ENCODE data around the gene PSMB4. TPM values are rescaled to one million over a fixed set of nuclear protein-coding genes. Genes with fewer than 3 reads are reported as not detected.

The PSMB4 gene
- total RNA-seq, 1 donor from 2014 or later = 322 TPM

DNA sequence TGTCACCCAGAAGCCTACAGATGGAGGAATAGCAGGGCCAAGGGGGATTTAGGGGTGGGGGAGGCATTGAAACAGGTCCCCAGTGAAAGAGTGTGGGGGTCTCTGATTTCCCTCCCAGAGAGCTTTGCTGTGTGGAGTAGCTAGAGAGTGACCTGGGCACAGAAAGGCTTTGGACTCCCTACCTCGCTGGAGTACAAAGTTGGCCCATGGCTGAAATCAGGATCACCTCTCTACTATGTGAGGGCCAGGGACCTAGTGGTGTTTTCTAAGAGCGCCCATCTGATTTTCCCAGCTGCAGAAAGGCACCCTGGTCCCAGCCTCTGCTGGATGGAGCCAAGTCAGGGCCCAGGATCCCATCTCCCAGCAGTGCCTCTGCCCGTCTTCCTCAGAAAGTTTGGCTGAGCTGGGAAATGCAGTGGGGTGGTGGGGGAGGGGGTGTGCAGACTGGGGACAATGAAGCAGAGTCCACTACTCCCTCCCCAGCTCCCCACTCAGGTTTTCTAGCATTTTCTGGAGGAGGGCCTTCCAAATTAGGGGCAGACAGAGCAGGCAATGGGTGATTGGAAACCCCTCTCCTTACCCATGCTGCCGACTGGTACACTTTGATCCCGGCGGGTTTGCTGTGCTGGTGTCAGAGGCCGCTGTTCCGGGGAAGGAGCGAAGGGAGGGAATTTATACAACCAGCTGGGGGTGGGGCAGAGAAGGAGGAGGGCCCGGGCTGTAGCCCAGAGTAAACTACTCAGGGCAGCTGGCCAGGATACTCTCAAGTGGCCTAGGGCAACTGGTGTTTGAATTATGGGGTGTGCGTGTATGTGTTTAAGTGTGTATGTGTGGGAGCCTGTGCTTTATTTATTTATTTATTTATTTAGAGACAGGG is 27.1 kb upstream of the PSMB4 start, which contains the start of gene SELENBP1:
Gene SELENBP1, minus strand, starts transcription at position 648 of the 877 bp plus-strand sequence. Its CDS starts 64 bp downstream, at position 584.
- Mint-ChIP-seq H3K9me3 (ENCODE audit: unreplicated experiment) (no peaks in the 10 kb centered on the region), H3K27me3 (ENCODE audit: unreplicated experiment) (peaks cover 8% of the 10 kb centered on the region), H3K4me1 (ENCODE audit: unreplicated experiment) (peaks cover 14% of the 10 kb centered on the region), H3K27ac (ENCODE audit: unreplicated experiment) (peak within 1 kb of the TSS; percentile 38), H3K4me3 (ENCODE audit: unreplicated experiment) (peak within 1 kb of the TSS; percentile 59), H3K36me3 (ENCODE audit: low read depth, unreplicated experiment) (no peaks in the 10 kb centered on the region)
- TF ChIP-seq CTCF (IDR thresholded peaks at IDR 0.05; ENCODE audit: unreplicated experiment) = no peak
- peak; percentile 37 for DNase-seq (ENCODE audit: low spot score)

DNA sequence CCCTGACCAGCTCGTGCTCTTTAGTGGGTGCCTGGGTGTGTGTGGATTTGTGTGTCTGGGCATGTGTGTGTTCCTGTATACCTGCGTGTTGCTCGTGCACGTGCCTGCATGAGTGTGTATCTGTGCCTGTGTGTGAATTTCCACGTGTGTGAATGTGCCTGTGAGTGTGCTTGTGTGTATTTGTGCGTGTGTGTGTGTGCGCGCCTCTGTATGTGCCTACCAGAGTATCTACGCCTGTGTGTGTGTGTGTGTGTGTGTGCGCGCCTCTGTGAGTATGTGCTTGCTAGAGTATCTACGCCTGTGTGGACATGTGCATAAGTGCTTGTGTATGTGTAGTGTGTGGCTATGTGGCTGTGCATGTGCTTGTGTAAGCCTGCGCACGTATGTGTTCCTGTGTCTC is 26.2 kb upstream of the PSMB4 start:
- no peak for TF ChIP-seq CTCF (IDR thresholded peaks at IDR 0.05; ENCODE audit: unreplicated experiment)
- Mint-ChIP-seq H3K9me3 (ENCODE audit: unreplicated experiment) (no peaks in the 10 kb centered on the region), H3K27me3 (ENCODE audit: unreplicated experiment) (peaks cover 6% of the 10 kb centered on the region), H3K4me1 (ENCODE audit: unreplicated experiment) (peaks cover 14% of the 10 kb centered on the region), H3K36me3 (ENCODE audit: low read depth, unreplicated experiment) (no peaks in the 10 kb centered on the region), H3K4me3 (ENCODE audit: unreplicated experiment) (no peak overlapping the region), H3K27ac (ENCODE audit: unreplicated experiment) (no peak overlapping the region)
- no peak for DNase-seq (ENCODE audit: low spot score)

- Mint-ChIP-seq H3K4me1 (ENCODE audit: unreplicated experiment) (peaks cover 9% of the 10 kb centered on the region), H3K4me3 (ENCODE audit: unreplicated experiment) (no peak overlapping the region), H3K27me3 (ENCODE audit: unreplicated experiment) (peaks cover 4% of the 10 kb centered on the region), H3K27ac (ENCODE audit: unreplicated experiment) (no peak overlapping the region), H3K36me3 (ENCODE audit: low read depth, unreplicated experiment) (no peaks in the 10 kb centered on the region), H3K9me3 (ENCODE audit: unreplicated experiment) (no peaks in the 10 kb centered on the region)
- no peak for DNase-seq (ENCODE audit: low spot score)
- TF ChIP-seq CTCF (IDR thresholded peaks at IDR 0.05; ENCODE audit: unreplicated experiment) = no peak
These were observed 22.1 kb upstream of the PSMB4 start for GRCh38 chr1:151377150-151377884.

DNA sequence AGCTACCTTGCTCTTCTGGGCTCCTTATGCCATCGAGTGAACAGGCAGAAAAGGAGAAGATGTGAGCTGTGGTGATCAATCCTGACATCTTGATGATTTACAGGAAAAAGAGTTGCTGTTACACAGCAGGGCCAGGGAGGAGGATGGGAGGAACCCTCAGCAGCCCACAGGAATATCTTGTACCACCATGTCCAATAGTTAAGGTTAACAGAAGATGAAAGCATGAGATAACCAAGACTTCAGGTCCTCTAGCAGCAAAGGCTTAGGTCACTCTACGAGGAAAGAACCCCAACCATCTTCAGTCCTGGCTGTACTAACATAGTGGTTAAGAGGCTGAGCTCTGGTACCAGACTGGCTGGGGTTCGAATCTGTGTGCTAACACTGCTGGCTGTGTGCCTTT is 14.8 kb upstream of the PSMB4 start:
- Mint-ChIP-seq H3K4me3 (ENCODE audit: unreplicated experiment) (no peak overlapping the region), H3K9me3 (ENCODE audit: unreplicated experiment) (no peaks in the 10 kb centered on the region), H3K27me3 (ENCODE audit: unreplicated experiment) (peaks cover 2% of the 10 kb centered on the region), H3K27ac (ENCODE audit: unreplicated experiment) (no peak overlapping the region), H3K36me3 (ENCODE audit: low read depth, unreplicated experiment) (no peaks in the 10 kb centered on the region), H3K4me1 (ENCODE audit: unreplicated experiment) (no peaks in the 10 kb centered on the region)
- no peak for TF ChIP-seq CTCF (IDR thresholded peaks at IDR 0.05; ENCODE audit: unreplicated experiment)
- DNase-seq (ENCODE audit: low spot score) = no peak
